Stimulated activated naive CD4-positive, alpha-beta T cell treated with Interleukin-2 at 50 U/mL for 16 hours (primary cell): ENCODE data around the gene MYORG.
"Not testable (repeated sequence)": the region's sequence is repeated elsewhere in the genome, so short reads cannot be mapped to it uniquely, and the experiment has no call there.

Experiments used
- DNase-seq: peaks from one replicate; lab custom pipeline; 2025; lab: John Stamatoyannopoulos, UW

MYORG gene

DNA sequence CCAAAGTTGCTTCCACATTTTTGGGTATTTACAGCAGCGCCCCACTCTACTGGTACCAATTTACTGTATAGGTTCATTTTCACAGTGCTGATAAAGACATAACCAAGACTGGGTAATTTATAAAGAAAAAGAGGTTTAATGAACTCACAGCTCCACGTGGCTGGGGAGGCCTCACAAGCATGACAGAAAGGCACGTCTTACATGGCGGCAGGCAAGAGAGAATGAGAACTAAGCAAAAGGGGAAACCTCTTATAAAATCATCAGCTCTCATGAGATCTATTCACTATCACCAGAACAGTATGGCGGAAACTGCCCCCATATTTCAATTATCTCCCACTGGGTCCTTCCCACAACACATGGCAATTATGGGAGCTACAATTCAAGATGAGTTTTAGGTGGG, 7.9 kb downstream of the MYORG start:
- DNase-seq: not testable (repeated sequence)

DNA sequence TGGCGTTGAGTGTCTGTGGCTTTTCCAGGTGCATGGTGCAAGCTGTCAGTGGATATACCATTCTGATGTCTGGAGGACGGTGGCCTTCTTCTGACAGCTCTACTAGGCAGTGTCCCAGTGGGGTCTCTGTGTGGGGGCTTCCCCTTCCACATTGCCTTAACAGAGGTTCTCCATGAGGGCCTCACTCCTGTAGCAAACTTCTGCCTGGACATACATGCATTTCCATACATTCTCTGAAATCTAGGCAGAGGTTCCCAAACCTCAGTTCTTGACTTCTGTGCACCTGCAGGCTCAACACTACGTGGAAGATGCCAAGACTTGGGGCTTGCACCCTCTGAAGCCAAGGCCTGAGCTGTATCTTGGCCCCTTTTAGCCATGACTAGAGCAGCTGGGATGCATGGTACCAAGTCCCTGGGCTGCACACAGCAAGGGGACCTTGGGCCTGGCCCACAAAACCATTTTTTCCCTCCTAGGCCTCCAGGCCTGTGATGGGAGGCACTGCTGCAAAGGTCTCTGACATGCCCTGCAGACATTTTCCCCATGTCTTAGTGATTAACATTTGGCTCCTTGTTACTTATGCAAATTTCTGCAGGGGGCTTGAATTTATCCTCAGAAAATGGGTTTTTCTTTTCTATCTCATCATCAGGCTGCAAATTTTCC, 8.8 kb downstream of the MYORG start:
- DNase-seq: not testable (repeated sequence)

DNA sequence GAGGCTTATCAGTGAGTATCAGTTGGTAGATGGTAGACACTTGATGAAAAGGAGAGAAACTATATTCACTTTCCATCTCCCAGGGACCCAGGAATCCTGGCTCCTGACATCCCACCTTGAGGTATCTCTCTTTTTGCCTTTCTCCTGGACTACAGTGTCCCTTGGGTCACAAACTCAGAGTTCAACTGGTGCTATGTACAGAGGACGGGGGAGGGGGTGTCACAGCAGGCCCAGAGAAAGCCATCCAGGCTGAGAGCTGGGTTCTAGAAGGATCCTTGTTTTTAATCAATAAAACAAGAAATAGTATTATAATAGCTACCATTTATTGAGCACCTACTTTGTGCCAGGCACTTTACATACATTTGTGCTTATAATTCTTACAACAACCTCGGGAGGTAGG, 10.3 kb downstream of the MYORG start:
- DNase-seq: no peak

DNA sequence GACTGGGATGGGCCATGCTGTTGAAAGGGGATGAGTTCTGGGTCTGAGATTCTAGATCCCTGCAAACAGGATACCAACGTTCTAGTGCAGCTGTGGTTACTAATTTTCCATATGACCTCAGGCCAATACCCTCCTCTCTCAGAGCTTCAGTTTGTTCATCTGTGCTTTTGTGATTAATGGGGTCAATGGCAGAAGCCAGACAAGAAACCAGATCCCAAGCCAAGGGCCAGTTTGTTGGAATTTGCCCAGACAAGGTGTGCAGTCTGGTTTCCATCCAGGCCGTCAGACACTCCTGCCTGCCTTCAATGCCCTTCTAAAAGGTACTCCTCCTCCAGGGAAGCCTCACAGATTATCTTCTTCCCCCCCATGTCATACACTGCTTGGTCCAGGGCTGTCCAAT, 11.4 kb downstream of the MYORG start:
- DNase-seq: no peak

DNA sequence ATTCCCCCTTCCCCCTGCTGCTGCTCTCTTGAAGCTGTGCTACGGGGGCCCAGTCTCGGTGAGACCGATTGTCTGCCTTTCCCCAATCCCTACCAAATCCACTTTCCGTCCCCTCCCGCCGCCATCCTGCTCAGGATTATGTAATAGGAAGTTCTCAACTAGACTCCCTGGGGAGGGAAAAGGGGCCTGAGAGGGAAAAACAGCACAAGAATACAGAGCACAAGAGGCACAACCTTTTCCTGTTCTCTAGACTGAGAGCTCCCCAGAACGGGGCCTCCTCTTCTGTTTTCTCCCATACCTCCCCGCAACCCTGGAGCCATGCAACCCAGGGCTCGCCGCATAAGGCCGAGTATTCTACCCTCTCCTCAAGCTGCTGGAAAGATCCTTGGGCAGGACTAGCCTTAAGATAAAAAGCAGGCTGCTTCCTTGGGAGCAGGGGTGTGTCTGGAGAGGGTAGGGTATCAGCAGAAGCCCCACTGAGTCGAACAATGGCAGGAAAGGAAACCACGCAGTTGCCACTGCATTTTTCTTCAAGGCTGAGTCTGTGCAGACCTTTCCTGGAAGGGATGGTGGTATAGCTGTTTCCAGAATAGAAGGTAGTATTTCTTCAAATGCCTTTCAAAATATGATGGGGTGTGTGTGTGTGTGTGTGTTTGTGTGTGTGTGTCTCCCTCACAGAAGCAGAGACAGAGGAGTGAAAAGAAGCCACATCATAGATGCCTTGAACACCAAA, 12.9 kb downstream of the MYORG start:
- no peak for DNase-seq

DNA sequence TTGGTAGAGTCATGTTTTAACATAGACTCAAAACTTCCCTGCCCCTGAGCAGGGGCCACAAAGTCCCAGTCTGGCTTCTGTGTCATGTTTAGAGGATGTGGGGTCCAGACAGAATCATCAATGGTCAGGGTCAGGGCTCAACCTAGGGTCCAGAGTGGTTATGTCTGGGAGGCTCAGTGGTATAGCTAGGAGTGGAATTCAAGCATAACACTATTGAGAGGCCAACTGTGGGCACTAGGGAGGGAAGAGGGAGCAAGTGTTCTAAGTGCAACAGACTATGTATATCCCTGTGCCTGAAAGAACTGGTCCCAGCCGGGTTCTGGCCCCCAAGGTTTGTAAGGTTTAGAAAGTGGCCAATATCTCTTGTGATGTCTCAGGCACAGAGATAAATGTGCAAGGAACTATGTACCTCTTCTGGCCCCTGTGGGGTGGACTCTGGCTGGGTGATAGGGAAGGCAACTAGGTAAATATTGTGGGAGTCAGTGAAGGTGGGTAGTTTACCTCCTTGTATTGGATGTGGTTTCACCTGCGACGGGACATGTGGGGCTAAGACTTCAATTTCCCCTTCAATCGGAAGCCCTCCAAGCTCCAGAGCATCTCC, 14.0 kb downstream of the MYORG start:
- no peak for DNase-seq

DNA sequence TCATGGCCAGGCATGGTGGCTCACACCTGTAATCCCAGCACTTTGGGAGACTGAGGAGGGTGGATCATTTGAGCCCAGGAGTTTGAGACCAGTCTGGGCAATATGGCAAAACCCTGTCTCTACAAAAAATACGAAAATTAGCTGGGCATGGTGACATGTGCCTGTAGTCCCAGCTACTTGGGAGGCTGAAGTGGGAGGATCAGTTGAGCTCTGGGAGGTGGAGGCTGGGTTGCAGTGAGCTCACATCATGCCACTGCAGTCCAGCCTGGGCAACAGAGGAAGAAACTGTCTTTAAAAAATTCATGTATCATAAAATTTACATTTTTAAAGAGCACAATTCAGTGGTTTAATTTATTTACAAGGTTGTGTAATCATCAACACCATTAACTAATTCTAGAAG, 23.7 kb downstream of the MYORG start:
- DNase-seq: not testable (repeated sequence)

DNA sequence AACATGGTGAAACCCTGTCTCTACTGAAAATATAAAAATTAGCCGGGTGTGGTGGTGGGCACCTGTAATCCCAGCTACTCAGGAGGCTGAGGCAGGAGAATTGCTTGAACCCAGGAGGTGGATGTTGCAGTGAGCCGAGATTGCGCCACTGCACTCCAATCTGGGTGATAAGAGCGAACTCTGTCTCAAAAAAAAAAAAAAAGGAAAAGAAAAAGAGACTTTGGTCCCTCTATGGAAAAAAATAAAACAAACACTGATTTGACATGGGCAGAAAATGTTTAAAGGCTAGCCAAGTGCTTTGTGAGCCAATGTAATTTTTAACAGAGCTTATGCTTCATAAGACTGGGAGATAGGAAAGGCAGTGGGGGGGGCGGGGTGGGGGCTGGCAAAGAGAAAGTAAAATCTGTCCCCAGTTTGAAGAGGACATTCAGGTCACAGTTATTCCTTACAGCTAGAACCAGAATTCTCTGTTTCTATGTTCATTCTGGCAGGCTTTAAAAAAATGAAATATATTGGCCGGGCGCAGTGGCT, 24.5 kb downstream of the MYORG start:
- not testable (repeated sequence) for DNase-seq

DNA sequence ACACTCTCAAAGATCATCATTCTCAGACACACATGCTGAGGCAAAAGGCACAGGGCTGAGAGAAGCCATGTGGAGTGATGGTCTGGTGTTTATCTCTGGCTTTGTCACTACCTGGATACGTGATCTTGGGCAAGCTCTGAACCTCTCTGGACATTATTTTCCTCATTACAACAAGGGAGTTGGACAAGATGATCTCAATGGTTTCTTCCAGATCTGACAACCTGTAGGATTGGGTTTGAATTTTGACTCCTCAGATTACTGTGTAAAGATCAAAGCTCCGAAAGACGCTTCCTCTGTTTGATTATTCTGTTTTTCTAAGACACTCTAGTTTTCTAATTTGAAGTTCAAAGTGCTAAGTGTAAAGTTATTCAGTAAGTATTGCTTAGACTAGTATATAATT, 27.4 kb downstream of the MYORG start:
- DNase-seq: no peak

DNA sequence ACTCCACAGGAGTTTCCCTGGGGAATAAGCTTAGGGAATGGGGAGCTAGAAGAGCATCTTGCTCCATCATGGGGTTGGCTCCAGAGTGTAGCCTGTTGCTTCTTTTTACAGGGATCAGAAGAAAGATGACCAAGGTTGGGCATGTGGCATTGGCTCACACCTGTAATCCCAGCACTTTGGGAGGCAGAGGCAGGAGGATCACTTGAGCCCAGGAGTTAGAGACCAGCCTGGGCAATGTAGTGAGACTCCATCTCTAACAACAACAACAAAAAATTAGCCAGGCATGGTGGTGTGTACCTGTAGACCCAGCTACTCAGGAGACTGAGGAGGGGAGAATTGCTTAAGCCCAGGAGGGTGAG, 28.9 kb downstream of the MYORG start:
- DNase-seq: no peak

DNA sequence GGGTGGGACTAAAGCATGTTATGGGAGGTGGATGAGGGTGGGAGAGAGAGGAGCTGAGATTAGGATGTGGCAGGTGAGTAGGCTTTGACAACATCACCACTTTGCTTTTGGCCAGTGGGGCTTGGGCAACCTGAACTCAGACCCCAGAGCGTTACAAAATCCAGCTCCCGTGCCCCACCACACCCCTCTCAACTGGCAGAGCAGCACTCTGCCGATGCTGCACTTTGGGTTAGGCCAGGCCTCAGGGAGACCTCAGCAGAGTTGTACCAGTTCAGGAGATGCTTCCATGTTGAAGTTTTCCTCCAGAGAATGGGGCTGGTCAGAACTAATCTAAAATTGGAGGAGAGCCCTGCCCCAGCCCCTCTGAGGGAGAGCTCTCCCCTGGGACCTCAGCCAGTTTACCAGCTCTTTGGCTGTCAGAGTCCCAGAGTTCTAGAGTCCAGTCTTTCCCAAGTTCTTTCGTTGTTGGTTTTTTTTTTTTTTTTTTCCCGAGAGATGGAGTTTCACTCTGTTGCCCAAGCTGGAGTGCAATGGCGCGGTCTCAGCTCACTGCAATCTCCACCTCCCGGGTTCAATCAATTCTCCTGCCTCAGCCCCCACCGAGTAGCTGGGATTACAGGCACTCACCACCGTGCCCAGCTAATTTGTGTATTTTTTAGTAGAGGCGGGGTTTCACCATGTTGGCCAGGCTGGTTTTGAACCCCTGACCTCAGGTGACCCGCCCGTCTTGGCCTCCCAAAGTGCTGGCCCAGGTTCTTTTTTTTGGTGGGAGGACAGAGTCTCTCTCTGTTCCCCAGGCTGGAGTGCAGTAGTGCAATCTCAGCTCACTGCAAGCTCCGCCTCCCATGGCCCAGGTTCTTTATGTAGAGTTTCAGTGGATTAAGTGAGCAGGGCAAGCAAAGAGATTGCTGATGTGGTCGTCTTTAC, 29.6 kb downstream of the MYORG start:
- DNase-seq: no peak

DNA sequence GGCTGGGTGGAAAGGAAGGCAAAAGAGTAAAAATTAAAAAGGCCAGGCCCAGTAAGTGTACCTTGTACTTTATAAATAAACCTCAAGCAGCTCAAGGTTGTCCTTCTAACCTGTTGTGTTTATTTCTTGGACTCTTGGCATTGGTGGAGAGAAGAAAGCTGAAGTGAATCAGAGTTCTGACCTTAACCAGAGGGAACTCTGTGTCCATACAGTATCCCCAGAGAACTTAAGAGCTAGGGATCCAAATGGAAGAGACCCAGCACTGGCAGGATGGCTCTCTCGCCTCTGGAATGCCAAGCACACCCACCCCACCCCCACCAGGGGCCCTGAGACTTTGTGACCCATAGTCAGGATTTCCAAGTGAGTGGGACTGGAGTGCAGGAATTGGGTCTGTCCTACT, 33.1 kb downstream of the MYORG start:
- DNase-seq: no peak

DNA sequence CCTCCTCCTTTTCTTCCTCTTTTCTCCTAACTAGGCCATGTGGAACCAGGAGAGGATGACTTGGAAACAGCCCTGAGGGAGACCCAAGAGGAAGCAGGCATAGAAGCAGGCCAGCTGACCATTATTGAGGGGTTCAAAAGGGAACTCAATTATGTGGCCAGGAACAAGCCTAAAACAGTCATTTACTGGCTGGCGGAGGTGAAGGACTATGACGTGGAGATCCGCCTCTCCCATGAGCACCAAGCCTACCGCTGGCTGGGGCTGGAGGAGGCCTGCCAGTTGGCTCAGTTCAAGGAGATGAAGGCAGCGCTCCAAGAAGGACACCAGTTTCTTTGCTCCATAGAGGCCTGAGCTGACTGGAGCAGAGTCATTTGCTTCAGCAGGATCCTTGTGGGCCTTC, 33.6 kb downstream of the MYORG start:
- no peak for DNase-seq

DNA sequence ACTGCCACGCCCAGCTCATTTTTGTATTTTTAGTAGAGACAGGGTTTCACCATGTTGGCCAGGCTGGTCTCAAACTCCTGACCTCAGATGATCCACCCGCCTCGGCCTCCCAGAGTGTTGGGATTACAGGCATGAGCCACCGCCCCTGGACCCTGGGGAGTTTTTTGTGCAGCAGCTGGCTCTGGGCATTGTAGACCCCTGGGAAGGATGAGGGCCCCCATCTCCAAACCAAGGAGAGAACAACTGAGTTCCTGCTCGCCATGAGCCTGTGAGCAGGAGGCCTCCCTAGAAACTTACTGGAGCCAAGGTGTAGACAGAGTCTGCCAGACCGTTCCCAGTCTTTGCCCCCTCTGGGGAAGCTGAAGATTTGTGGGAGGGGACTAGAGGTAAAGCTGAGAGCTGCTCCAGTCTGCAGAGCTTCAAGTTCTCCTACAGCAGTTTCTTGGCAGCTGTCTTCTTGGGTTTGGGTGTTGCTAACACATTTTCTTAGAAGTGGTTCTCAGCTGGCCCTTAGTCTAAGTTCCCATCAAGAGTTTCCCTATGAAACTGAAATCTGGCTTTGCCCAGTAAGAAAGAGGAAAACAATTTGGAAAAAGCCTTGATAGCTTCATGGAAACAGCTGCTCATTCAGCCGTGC, 34.9 kb downstream of the MYORG start:
- DNase-seq: no peak

DNA sequence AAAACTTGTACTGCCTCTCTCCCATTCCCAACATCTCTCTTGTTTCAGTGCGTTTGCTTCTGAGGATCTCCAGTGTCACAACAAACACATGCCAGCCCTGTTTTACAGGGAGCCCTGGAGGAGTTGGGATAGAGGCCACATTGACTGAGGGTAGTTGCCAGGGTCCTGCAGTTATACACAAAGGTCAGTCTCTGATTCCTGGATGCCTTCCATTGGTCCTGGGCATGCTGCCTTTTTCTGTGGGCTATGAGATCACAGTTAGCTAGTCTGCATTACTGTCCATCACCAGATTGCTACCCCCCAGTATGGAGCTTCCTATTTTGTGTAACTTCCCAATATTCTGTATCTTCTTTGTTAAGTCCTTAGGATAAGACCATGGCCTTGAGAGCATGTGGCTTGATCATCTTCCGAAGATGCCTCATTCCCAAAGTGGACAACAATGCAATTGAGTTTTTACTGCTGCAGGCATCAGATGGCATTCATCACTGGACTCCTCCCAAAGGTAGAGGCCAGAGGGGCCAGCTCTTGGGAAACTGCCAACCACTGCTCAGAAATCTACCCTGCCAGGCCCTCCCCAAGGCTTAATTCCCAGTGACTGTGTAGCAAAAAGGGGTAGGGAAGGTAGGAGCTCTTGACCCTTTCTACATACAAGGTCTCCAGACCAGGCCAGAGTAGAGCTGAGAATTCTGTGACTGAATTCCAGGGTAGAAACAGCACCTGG, 37.9 kb downstream of the MYORG start:
- no peak for DNase-seq

DNA sequence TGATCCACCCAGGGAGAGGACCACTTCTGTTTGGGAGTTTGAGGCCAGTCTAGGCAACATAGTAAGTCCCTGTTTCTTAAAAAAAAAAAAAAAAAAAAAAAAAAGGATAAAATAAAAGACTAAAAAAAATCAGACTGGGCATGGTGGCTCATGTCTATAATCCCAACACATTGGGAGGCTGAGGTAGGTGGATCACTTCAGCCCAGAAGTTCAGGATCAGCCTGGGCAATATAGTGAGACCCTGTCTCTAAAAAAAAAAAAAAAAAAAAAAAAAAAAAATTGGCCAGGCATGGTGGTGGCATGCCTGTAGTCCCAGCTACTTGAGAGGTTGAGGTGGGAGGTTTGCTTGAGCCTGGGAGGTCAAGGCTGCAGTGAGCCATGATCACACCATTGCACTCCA, 38.6 kb downstream of the MYORG start:
- DNase-seq: not testable (repeated sequence)

DNA sequence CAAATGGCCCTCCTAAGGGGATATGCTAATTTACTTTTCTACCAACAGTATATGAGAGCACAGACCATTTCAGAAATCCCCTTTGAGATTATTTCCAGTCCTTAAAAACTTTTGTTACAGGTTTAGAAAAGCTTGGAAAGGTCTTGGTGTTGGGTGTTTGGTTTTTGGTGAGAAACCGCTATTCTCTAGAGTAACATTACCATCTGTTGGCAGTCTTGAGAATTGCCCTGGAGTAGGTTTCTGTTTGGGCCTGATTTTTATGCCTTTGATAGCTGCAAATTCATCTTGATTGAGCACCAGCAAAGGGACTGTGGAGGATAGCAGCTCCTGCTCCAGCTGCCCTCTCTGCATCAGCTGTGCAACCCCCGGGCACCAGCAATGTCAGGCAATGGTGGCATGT, 39.3 kb downstream of the MYORG start:
- DNase-seq: no peak

DNA sequence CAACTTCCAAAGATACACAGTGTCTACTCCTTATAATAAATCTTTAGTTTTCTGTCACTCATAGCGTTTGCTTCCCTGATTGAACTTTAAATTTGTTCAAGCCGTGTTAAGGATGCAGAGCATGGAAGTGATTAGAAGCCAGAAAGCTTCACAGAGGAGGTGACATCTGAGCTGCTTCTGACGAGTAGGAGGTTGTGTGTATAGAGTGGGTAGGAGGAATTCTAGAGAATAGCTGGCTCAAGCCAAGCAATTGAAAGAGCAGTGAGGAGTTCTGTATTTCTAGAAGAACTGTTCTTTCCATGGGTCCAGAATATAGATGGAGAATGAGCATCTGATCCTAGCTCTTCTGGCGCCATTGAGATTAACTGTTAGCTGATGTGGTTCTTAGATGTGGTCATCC, 41.3 kb downstream of the MYORG start:
- no peak for DNase-seq

DNA sequence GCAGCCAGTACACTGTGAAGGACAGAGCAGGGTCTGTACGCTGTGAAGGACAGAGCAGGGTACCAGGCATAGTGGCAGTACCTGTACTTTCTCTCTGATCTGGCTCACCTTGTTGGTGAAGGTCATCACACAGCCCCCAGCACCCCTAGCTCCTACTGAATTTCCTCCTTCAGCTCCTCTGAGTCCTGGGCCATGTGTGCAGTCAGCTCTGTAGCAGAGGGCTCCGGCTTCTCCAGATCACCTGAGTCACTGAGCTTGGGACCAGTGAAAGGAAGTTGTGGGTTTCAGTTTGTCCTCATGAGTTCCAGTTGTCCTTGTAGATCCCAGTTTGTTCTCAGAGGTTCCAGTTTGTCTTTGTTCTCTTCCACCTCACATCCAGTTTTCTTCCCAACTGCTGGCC, 41.8 kb downstream of the MYORG start:
- no peak for DNase-seq

DNA sequence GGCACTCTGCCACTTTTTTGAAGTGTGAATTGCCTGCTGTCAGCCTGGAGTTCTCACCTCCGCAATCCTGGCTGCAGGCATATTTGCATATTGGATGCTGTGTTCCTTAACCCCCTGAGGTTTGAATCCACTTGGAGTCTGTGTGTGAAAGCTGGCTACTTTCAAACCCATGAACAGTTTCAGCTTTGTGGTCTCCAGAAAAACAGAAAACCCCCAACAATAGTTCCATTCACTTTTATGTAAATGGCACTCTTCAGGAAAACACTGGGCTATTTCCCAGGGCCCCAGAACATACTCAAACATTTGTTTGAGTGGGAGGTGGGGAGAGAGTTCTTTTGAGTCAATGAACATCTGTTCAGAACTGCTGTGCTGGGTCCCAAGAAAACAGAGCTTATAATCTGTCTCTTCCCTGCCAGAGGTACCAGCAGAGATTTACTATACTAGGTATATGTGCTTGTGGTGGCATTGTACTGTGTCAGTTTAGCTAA, 42.3 kb downstream of the MYORG start:
- DNase-seq: no peak

DNA sequence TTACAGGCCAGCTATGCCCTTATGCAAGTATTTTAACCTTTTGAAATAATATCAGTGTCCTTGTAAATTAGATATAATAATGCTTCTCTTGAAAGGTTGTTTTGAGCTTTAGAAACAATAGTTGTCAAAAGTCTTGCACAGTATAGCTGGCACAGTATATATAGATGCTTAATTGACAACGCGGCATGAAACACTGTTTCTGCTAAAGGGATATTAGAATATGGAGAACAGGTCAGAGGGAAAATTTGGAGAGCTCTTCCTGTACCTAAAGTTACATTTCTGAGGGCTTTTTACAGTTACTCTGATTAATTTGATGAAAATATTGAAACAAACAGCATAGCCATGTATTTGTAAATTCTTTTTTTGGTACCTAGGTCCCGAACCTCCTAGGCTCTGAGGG, 42.9 kb downstream of the MYORG start:
- DNase-seq: no peak
